Fibroblast of pulmonary artery (primary cell): Measurements from ENCODE around the gene CEBPG.

Experiments used
- DNase-seq: peaks from one replicate; pipeline ENCODE4 v3.0.0-alpha.2; 2010; ENCODE audit warnings: low read depth
- H3K4me3 ChIP-seq: replicated peaks from 2 replicates; pipeline ENCODE4 v1.5.1; 2011; ENCODE audit warnings: low read depth, mild to moderate bottlenecking, control low read depth, low read length, moderate library complexity
- CTCF ChIP-seq: IDR thresholded peaks from 2 replicates; pipeline ENCODE4 v1.5.1; 2011; ENCODE audit warnings: mild to moderate bottlenecking, control low read depth, low read length, inconsistent platforms; ENCODE audit errors: missing control alignments

CEBPG gene

GRCh38 chr19:33370783-33371182 is 2.7 kb upstream of the CEBPG start:
- no peak for TF ChIP-seq CTCF
- H3K4me3 ChIP-seq = no peak overlapping the region
- no peak for DNase-seq

GRCh38 chr19:33374236-33374714 is 766 bp downstream of the CEBPG start:
- TF ChIP-seq CTCF = no peak
- DNase-seq = no peak
- peak overlapping the region; percentile 70 for H3K4me3 ChIP-seq

- TF ChIP-seq CTCF = no peak
- DNase-seq = no peak
- peak overlapping the region; percentile 70 for H3K4me3 ChIP-seq
Observed at GRCh38 chr19:33375156-33375836, 1.8 kb downstream of the CEBPG start.

- no peak for TF ChIP-seq CTCF
- no peak overlapping the region for H3K4me3 ChIP-seq
- peak; percentile 53 for DNase-seq
Observed at GRCh38 chr19:33375837-33376159, 2.3 kb downstream of the CEBPG start.

GRCh38 chr19:33376423-33376822 is 2.9 kb downstream of the CEBPG start:
- no peak overlapping the region for H3K4me3 ChIP-seq
- DNase-seq = peak; percentile 84
- TF ChIP-seq CTCF = no peak

- no peak for TF ChIP-seq CTCF
- DNase-seq = no peak
- no peak overlapping the region for H3K4me3 ChIP-seq
Observed at GRCh38 chr19:33376941-33377557, 3.5 kb downstream of the CEBPG start.
